Activated naive CD8-positive, alpha-beta T cell treated with anti-CD3 and anti-CD28 coated beads for 36 hours (primary cell): Measurements from ENCODE around the gene ARID1B. TPM values are rescaled to one million over a fixed set of nuclear protein-coding genes. Genes with fewer than 3 reads are reported as not detected.

ENCODE experiments used
- DNase-seq: peaks from one replicate; pipeline ENCODE4 v3.0.0; 2021
- H3K27ac Mint-ChIP-seq: one replicate; pipeline ENCODE4 v1.8.0; 2022; ENCODE audit warnings: mild to moderate bottlenecking, moderate library complexity, mixed read lengths
- H3K27me3 Mint-ChIP-seq: one replicate; pipeline ENCODE4 v1.8.0; 2022; ENCODE audit warnings: mild to moderate bottlenecking, mixed read lengths
- H3K36me3 Mint-ChIP-seq: one replicate; pipeline ENCODE4 v1.8.0; 2021; ENCODE audit warnings: mild to moderate bottlenecking, mixed read lengths
- H3K4me1 Mint-ChIP-seq: one replicate; pipeline ENCODE4 v1.8.0; 2021; ENCODE audit warnings: mixed read lengths
- H3K4me3 Mint-ChIP-seq: one replicate; pipeline ENCODE4 v1.8.0; 2022; ENCODE audit warnings: mild to moderate bottlenecking, moderate library complexity, mixed read lengths
- H3K9me3 Mint-ChIP-seq: one replicate; pipeline ENCODE4 v1.8.0; 2022; ENCODE audit warnings: mixed read lengths
- total RNA-seq, 2 experiments: library from RNA; stranded (reverse); gene quantifications; one replicate each; pipeline ENCODE4 v1.2.3, GENCODE V29; 2021

The ARID1B gene
- total RNA-seq, 2 experiments from 2014 or later = 40.6 to 41.5 TPM

- Mint-ChIP-seq H3K27ac (peak overlapping the region; percentile 6), H3K4me1 (peaks cover 49% of the 10 kb centered on the region), H3K27me3 (no peaks in the 10 kb centered on the region), H3K36me3 (peaks cover 23% of the 10 kb centered on the region), H3K9me3 (peaks cover 3% of the 10 kb centered on the region), H3K4me3 (no peak overlapping the region)
- no peak for DNase-seq
These were observed 140.0 kb downstream of the ARID1B start for GRCh38 chr6:156917213-156917612.

DNA sequence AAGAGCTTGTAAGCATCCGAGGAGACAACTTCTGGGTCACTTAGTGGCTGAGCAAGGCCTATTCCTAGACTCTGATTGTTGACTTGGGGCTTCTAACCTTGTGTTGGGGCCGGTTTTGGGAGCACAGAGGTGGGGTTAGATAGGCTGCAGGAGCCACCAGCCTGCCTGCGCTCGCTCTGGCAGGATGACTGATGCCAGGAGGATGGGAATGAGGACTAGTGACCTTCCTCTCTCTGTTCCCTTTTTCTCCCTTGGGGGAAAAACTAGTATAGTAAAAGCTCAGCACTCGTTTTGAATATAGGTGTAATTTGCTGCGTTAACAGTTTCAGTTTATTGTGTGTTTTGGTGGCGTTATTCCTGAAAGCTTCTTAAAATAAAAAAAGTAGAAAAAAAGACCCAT is 141.5 kb downstream of the ARID1B start:
- Mint-ChIP-seq H3K4me1 (peaks cover 43% of the 10 kb centered on the region), H3K4me3 (no peak overlapping the region), H3K27ac (no peak overlapping the region), H3K27me3 (no peaks in the 10 kb centered on the region), H3K9me3 (peaks cover under 1% of the 10 kb centered on the region), H3K36me3 (peaks cover 18% of the 10 kb centered on the region)
- no peak for DNase-seq

DNA sequence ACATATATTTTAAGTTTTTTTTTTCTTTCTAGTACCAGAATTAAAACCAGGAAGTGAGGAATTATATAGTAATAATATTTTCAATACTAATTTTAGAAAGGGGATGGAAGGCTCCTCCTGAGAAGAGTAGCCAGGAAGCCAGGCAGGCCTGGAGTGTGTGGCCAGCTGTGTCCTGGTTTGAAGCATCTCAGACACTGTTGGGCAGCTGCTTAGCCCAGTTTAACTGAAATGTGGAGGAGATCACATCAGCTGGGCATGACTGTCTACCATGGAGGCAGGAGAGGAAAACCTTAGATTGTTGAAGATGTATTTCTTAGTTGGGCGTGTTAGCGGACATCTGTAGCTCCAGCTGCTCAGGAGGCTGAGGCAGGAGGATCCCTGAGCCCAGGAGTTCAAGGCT is 142.2 kb downstream of the ARID1B start:
- no peak overlapping the region for H3K4me3 Mint-ChIP-seq
- no peak overlapping the region for H3K27ac Mint-ChIP-seq
- H3K4me1 Mint-ChIP-seq = peaks cover 40% of the 10 kb centered on the region
- DNase-seq = no peak
- no peaks in the 10 kb centered on the region for H3K27me3 Mint-ChIP-seq
- peaks cover 12% of the 10 kb centered on the region for H3K36me3 Mint-ChIP-seq
- H3K9me3 Mint-ChIP-seq = no peaks in the 10 kb centered on the region

DNA sequence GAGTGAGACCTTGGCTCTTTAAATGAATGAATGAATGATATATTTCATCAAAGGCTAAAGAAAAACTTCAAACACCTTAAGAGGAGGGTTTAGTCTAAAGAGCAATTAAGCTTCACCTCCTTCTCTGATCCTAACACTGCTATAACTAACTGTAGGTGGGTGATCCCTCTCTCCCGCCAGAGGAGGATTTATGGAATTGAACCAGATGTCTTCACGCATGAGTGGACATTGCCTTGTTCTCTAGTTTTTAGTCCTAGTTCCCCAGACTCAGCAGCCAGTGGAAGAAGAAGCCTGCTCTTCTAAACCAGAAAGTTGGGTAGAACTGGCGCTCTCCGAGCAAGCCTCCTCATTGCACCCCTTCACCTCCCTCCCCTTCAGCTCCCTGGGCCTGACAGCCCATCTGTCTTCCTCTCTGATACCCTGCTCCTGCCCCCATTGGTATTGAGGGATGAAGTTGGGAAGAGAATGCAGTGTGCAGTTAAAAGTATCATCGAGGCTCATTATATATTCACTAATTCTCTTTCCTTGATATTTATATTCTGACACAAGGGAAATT is 142.7 kb downstream of the ARID1B start:
- Mint-ChIP-seq H3K4me3 (no peak overlapping the region), H3K27me3 (no peaks in the 10 kb centered on the region), H3K36me3 (peaks cover 10% of the 10 kb centered on the region), H3K9me3 (no peaks in the 10 kb centered on the region), H3K4me1 (peaks cover 40% of the 10 kb centered on the region), H3K27ac (no peak overlapping the region)
- no peak for DNase-seq

DNA sequence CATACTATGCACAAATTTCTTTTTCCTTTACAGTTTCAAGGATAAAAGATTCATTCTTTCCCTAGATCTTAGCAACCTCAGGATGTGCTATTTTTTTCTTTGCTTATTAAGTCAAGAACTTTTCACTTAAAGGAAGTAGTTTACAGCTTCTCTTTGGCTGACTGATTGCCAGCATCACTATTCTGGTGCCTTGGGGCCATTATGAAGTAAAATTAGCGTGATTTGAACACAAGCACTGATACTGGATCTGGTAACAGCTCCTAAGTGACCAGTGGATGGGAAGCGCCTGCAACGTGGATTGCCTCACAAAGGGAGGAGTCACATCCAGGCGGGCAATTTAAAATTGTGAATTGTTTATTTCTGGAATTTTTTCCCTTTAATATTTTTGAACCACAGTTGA is 147.1 kb downstream of the ARID1B start:
- Mint-ChIP-seq H3K27me3 (no peaks in the 10 kb centered on the region), H3K27ac (no peak overlapping the region), H3K9me3 (no peaks in the 10 kb centered on the region), H3K4me1 (peaks cover 47% of the 10 kb centered on the region), H3K4me3 (no peak overlapping the region), H3K36me3 (peaks cover 11% of the 10 kb centered on the region)
- DNase-seq = no peak

- Mint-ChIP-seq H3K36me3 (peaks cover 17% of the 10 kb centered on the region), H3K9me3 (no peaks in the 10 kb centered on the region), H3K27ac (no peak overlapping the region), H3K4me1 (peaks cover 47% of the 10 kb centered on the region), H3K27me3 (no peaks in the 10 kb centered on the region), H3K4me3 (no peak overlapping the region)
- DNase-seq = no peak
These were observed 147.8 kb downstream of the ARID1B start for GRCh38 chr6:156925026-156925425.

- DNase-seq = no peak
- no peaks in the 10 kb centered on the region for H3K9me3 Mint-ChIP-seq
- no peak overlapping the region for H3K27ac Mint-ChIP-seq
- H3K36me3 Mint-ChIP-seq = peaks cover 20% of the 10 kb centered on the region
- H3K4me3 Mint-ChIP-seq = no peak overlapping the region
- no peaks in the 10 kb centered on the region for H3K27me3 Mint-ChIP-seq
- H3K4me1 Mint-ChIP-seq = peaks cover 41% of the 10 kb centered on the region
These were observed 148.8 kb downstream of the ARID1B start for GRCh38 chr6:156925718-156926607.

- Mint-ChIP-seq H3K4me1 (peaks cover 51% of the 10 kb centered on the region), H3K27me3 (no peaks in the 10 kb centered on the region), H3K9me3 (no peaks in the 10 kb centered on the region), H3K36me3 (peaks cover 17% of the 10 kb centered on the region), H3K4me3 (no peak overlapping the region), H3K27ac (peak overlapping the region; percentile 44)
- DNase-seq = no peak
These were observed 150.9 kb downstream of the ARID1B start for GRCh38 chr6:156928126-156928525.

- no peak overlapping the region for H3K27ac Mint-ChIP-seq
- H3K36me3 Mint-ChIP-seq = peaks cover 17% of the 10 kb centered on the region
- no peaks in the 10 kb centered on the region for H3K9me3 Mint-ChIP-seq
- no peaks in the 10 kb centered on the region for H3K27me3 Mint-ChIP-seq
- no peak for DNase-seq
- H3K4me3 Mint-ChIP-seq = no peak overlapping the region
- peaks cover 56% of the 10 kb centered on the region for H3K4me1 Mint-ChIP-seq
These were observed 151.8 kb downstream of the ARID1B start for GRCh38 chr6:156928972-156929371.

GRCh38 chr6:156931283-156931682 is 154.1 kb downstream of the ARID1B start:
- H3K9me3 Mint-ChIP-seq = no peaks in the 10 kb centered on the region
- peaks cover 53% of the 10 kb centered on the region for H3K4me1 Mint-ChIP-seq
- no peak for DNase-seq
- no peak overlapping the region for H3K4me3 Mint-ChIP-seq
- H3K36me3 Mint-ChIP-seq = peaks cover 24% of the 10 kb centered on the region
- H3K27ac Mint-ChIP-seq = no peak overlapping the region
- no peaks in the 10 kb centered on the region for H3K27me3 Mint-ChIP-seq

DNA sequence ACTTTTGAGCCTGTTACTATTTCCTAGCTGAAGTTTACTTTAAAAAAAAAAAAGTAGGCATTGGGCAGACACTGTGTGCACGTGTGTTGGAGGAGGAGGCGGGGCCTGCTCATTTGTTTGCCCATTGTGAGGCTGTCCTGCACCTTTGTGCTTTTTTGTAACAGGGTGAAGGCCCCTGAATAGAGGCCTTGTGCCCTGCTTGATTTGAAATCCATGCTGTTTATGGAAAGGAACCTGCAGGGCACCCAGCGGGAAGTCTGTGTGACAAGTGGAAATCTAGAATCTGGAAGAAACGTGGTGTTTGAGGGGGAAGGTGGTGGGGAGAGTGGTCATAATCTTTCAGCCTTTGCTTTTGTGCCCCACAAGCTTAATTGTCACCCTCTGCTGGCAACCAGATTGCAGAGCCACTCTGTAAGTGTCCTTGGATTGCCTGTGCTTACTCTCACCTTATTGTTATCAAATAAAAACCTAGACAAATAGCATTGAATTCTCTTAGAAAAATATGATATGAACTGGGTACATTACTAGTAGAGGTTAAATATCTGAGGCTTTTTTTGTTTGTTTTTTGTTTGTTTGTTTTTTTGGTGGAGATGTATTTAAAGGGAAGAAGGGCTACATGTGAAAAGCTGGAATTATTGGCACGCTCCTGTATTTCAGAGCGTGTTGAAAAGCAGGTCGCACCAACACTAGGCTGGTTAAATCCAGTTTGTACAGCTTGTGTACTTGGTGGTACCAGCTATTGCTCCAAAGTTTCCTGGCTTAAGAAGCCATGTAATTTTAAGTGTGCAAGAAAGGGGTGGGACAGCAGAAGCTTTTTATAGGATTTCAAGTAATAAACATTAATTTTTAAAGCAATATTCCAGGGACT is 156.3 kb downstream of the ARID1B start:
- Mint-ChIP-seq H3K36me3 (peaks cover 25% of the 10 kb centered on the region), H3K27me3 (no peaks in the 10 kb centered on the region), H3K4me3 (no peak overlapping the region), H3K27ac (no peak overlapping the region), H3K9me3 (no peaks in the 10 kb centered on the region), H3K4me1 (peaks cover 59% of the 10 kb centered on the region)
- no peak for DNase-seq

GRCh38 chr6:156934069-156934460 is 156.9 kb downstream of the ARID1B start:
- Mint-ChIP-seq H3K4me3 (no peak overlapping the region), H3K9me3 (no peaks in the 10 kb centered on the region), H3K27ac (no peak overlapping the region), H3K4me1 (peaks cover 57% of the 10 kb centered on the region), H3K27me3 (no peaks in the 10 kb centered on the region), H3K36me3 (peaks cover 24% of the 10 kb centered on the region)
- DNase-seq = no peak

GRCh38 chr6:156935000-156935399 is 157.8 kb downstream of the ARID1B start:
- Mint-ChIP-seq H3K27me3 (no peaks in the 10 kb centered on the region), H3K27ac (no peak overlapping the region), H3K36me3 (peaks cover 17% of the 10 kb centered on the region), H3K4me3 (no peak overlapping the region), H3K4me1 (peaks cover 49% of the 10 kb centered on the region), H3K9me3 (no peaks in the 10 kb centered on the region)
- DNase-seq = no peak

DNA sequence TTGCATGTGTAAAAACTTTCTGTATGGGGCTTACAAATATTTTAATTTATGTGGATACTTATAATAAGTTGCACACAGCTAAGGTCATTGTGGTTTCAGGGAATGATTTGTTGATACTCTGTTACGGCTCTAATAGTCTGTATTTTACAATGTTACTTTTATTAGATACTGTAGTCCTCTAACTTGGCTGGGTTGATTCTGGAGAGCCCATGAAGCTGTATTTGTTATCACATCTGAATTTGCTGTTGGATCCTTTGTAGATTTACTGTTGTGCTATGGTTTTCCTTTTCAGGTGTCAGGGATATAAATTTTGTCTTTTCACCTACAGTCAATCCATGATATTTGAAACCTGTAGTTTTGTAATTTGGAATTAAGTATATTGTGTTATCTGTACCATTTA is 161.0 kb downstream of the ARID1B start:
- Mint-ChIP-seq H3K9me3 (no peaks in the 10 kb centered on the region), H3K27me3 (no peaks in the 10 kb centered on the region), H3K4me3 (no peak overlapping the region), H3K4me1 (peaks cover 48% of the 10 kb centered on the region), H3K27ac (no peak overlapping the region), H3K36me3 (peaks cover 13% of the 10 kb centered on the region)
- no peak for DNase-seq

DNA sequence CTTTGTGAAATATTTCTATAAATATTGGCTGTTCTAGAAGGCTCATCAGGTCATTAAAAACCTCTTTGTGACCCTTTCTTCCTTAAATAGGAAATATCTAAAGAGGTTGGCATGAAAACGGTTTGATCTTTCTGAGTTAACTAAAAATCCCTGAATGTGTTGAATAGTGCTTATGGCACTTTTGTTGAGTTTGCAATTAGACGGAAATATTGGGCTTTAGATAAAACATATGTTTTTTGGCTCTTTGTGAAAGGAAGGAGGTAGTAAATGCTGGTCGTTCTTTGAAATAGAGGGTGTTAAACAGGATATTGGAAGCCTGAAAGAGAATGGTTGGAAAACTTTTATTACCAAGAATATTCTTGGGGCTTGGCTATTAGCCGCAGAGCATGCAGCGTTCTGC is 163.0 kb downstream of the ARID1B start:
- no peak overlapping the region for H3K4me3 Mint-ChIP-seq
- H3K4me1 Mint-ChIP-seq = peaks cover 51% of the 10 kb centered on the region

More for the DNA sequence above, 163.0 kb downstream of the ARID1B start:
- no peak for DNase-seq
- no peak overlapping the region for H3K27ac Mint-ChIP-seq
- H3K9me3 Mint-ChIP-seq = no peaks in the 10 kb centered on the region
- H3K27me3 Mint-ChIP-seq = no peaks in the 10 kb centered on the region
- peaks cover 11% of the 10 kb centered on the region for H3K36me3 Mint-ChIP-seq
